ENCODE data around the gene DRAM2.

GRCh38 chr1:111163363-111163762, 23.5 kb upstream of the DRAM2 start:
- TF ChIP-seq, protein P1, sequence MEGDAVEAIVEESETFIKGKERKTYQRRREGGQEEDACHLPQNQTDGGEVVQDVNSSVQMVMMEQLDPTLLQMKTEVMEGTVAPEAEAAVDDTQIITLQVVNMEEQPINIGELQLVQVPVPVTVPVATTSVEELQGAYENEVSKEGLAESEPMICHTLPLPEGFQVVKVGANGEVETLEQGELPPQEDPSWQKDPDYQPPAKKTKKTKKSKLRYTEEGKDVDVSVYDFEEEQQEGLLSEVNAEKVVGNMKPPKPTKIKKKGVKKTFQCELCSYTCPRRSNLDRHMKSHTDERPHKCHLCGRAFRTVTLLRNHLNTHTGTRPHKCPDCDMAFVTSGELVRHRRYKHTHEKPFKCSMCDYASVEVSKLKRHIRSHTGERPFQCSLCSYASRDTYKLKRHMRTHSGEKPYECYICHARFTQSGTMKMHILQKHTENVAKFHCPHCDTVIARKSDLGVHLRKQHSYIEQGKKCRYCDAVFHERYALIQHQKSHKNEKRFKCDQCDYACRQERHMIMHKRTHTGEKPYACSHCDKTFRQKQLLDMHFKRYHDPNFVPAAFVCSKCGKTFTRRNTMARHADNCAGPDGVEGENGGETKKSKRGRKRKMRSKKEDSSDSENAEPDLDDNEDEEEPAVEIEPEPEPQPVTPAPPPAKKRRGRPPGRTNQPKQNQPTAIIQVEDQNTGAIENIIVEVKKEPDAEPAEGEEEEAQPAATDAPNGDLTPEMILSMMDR (IDR thresholded peaks at IDR 0.05): no peak
- TF ChIP-seq POLR2AphosphoS5 (IDR thresholded peaks at IDR 0.05) (no peak), POLR2A (IDR thresholded peaks at IDR 0.05) (no peak)
